Stimulated activated CD8-positive, alpha-beta memory T cell treated with anti-CD3 and anti-CD28 coated beads, Interleukin-7, amount 100 ng/mL, for 4 hours (primary cell): Measurements from ENCODE around the gene TRIP11.

Source experiments
- DNase-seq, 2 donors: peaks; one replicate each; pipeline ENCODE4 v3.0.0-alpha.2; 2020; ENCODE audit warnings: low read depth in 2 of 2

Gene TRIP11

DNA sequence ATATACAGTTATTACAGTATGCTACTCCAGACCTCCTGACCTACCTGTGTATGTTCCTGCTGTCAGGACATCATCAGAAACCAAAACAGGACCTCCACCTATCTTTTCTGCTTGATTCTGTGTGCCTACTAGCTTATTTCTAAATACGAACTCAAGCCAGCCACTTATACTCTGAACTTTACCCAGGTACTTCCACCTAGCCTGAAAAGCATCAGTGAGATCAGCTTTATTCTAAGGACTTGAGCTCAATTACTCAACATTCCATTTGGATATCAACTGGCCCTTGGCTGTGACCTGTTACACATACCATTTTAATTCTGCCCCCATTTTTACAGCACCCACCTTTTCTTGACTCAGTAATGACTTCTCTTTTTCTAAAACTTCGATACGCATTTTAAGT is 29.2 kb downstream of the TRIP11 start:
- no peak for DNase-seq

DNA sequence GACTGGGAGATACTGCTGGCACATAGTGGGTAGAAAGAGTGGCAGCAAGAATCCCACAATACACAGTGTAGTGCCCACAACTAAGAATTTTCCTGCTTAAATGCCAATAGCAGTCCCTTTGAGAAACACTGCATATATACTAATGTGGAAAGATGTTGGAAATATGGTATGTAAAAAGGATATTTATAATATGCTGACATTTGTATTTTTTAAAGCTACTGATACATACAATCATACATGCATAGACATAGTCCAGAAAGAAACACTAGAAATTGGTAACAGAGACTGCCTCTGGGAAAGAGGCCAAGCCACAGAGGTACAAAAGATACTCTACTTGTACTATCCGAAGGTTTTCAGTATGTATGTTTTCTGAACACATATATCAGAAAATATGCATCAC is 30.3 kb downstream of the TRIP11 start:
- DNase-seq: no peak

DNA sequence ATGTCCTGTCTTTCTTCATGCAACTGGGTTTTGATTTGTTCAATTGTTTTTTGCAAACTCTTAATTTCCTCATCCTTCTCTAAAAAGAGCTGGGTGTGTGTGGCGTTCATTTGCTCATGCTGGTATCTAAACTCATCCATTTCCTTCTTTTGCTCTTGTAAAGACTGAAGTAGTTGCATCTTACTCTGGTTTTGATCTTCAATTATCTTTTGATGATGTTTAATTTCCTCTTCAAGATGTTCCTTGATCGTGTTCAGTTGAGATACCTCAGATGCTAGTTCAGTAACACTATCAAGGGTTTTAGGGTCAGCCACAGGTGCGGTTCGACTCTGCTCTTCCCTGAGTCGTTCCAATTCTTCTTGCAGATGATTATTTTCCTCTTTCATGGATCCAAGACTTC is 34.8 kb downstream of the TRIP11 start:
- no peak for DNase-seq

DNA sequence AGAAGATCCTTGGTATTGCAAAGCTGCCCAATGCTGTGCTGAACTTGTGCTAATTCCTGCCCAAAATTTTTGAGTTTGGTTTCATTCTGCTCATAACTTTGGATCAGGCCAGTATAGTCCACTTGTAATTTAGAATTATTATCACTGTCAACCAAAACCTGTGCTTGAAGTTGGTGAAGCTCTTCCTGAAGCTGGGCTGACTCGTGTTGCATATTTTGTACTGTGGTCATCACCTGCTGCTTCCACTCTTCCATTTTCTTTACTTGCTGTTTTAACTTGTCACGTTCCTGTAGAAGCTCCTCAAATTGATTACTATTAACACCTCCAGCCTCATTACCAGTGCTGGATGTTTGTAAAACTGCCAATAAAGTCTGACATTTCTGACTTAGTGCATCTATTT is 35.8 kb downstream of the TRIP11 start:
- no peak for DNase-seq

DNA sequence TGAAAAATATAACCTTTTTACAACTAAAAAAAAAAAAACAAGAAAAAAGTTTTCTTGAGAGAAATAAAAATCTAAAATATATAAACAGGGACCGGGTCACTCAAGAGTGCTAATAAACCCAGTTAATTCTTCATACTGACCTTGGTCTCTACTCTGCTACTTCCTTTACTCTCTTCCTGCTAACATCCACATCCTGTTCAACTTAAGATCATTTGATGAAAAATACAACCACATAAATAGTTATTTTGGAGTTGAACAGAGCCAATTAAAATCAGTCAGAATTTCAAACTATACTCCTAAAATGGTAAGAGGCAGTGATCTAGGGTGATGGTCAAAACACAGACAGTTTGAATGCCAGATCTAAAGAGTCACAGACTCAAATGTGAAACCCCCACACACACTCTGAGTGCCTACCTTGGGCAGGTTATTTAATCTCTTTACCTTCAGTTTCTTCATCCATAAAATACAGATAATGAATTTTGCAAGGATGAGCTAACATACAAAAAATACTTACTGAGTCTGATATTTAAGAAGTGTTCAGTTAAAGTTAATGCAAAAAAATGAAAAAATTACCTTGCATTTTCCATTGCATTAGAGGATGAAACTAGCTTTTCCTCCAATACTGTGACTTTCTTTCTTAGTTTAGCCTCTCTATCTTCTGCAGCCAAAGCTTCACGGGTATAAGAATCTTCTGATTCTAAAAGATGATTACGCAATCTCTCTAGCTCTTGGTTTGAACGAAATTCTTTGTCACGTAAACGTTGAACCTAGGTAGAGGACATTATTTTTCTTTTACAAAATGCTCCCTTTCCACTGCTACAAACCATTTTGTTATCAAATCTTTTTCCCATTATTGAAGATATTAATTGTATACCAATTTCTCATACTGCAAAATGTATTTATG is 40.9 kb downstream of the TRIP11 start:
- DNase-seq: no peak

DNA sequence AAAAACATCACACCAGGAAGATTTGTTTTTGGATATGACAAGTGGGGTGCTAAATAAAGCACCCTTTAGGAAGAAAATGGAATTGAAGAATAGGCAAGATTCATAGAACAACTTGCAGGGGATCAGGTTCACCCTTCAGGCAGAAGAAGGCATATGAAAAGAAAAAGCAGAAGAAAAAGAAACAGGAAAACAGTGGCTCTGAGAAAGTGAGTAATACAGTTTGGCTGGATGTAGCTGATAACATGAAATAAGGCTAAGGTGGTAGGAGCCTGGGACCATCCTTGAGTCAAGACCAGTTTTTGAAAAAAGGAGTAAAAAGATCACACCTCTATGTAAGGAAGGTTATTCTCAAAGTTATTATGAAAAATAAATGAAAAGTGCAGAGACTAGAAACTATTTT is 42.4 kb downstream of the TRIP11 start:
- no peak for DNase-seq

DNA sequence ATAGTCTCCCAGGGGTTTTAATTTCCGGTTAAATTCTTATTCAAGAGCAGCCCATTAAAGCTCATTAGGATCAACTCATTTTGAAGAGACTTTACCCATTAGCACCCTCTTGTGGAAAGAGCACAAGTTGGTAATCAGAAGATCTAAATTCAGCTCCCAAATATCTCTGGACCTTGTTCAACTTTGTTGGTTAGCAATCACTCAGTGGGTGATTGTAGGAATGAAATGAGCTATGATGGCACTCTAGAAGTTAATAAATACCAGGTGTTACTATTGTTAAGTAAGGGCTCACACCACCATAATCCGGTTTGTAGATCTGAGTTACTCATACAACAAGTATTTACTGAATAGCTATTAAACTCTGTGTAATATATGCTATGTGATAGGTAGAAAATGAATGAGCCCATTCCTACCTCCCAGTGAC is 42.9 kb downstream of the TRIP11 start:
- no peak for DNase-seq

DNA sequence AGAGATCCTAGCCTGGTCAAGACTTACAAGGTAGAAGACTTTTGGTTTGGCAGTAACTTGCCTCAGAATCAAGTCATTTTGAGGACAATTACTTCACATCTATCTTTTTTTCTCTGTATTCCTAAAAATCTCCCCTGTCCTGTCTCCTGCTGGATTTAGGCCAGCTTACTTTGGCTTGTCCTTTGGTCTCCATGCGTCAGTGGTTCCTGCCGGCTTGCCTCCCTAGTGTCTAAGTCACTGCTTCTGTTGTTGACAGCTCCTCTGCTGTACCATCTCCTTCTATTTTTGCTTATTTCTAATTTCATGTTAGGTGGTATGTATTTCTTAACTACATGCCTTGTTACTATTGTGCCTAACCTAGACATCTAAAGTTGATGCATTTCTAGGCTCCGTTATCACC is 52.7 kb downstream of the TRIP11 start:
- DNase-seq: no peak

DNA sequence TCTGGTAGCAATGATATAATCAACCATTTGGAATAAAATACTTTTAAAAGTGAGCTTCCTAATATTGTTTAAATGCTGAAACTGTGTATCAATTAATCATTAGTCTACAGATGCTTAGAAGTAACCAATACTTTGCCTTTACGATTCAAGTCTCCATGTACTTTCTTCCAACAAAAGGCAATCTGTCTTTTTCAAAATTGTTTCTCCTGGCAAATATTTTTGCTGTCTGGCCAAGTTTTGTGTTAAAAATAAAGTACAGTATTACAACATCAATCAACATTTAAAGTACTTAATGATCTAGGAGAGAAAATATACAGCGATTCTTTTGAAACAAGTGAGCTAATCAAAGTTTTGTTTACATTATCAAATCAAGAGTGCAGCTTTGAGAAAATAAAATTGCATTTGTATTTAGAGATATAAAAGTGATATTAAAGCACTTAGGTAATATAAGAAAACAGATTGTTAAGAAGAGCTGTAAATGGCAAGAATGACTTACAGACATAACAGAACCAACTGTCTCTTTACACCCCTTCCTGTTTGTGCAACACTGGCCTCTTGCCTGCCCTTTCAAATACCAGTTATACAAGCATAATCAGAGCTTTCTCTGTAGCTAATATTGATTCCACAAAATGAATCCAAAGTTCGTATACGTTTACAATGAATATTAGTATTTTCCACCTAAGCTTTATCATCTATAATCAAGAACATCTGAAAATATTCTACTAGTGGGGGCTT is 54.2 kb downstream of the TRIP11 start:
- no peak for DNase-seq

DNA sequence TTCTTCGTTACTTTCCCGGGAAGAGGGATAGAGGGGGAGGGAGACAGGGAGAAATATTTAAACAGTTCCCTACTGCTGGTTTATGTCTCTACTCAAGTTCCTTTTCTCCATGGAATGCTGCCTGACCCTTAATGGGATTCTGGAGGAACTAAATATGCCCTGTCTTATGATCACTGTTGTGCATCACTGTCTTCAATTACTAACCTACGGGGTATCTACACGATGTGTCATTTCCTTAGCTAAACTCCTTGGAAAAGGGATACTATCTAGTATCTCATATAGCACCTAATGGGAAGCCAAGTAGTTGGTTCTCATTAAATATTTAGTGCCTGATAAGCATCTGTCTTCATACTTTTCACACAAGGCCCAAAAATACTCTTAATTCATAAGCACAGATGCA is 54.9 kb downstream of the TRIP11 start:
- DNase-seq: no peak

DNA sequence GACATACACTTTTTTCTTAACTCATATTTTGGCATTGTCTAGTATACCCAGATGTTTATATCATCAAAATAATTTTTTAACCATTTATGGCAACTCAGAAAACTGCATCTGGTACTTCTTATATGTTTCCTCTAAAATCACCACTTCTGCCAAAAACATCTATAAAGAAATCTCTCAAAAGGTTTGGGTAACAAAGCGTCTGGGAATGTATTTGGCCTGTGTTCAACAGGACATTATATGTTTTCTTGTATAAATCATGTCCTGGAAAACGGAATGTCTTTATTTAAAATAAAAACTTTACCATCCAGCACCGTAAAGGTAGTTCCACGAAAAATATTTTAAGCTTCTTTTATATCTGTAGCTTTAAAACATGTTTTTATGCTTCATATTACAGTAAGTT is 56.3 kb downstream of the TRIP11 start:
- DNase-seq: no peak

DNA sequence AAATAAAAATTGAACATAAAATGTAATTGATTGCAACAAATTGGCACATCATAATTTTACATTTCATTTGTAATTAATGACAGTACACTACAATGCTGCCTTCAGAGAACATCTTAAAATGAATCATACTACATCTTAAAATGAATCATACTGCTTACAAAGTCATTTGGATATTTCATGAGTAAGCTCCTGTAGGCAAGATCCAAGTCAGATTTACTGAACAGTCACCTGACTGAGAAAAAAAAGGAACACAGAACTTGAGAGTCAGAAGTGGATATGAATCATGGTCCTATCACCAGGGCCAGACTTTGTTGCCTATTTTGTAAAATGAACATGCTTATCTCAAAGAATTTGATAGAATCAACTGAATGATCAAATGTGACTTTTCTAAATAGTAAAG is 59.7 kb downstream of the TRIP11 start:
- DNase-seq: no peak

DNA sequence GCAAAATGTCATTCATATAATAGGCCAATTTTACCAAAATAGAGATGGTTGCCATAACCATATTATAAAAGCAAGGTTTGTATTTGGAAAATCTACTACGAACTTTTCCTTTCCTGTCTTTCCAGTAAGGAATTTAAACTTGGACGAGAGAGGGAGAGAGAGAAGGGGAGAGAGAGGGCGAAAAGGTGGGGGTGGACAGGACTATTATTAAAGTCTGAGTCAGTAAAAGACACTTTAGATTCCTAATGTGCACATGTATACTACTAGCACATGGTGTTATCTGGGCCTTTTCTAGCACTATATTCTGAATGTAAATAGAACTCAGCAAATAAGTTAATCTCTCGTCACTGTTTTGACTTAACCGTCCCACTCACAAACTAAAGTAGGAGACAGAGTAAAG is 62.0 kb downstream of the TRIP11 start:
- no peak for DNase-seq

DNA sequence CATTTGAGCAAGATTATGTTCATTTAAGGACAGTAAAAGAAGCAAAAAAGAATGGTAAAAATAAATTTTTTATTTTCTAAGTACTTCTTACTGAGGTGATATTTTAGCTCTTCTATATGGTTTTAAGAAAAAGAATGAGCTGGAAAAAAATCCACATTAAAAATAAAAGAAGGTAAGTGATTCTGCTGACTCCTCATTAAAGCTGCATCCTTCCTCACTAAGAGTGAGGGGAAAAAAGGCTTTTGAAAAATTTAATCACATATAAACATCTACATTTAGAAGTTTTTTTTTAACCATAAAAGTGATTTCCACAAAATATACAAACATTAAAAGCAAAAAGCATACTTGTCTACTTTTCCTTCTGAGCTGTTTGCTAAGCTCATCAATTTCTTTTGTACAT is 64.1 kb downstream of the TRIP11 start:
- DNase-seq: no peak

DNA sequence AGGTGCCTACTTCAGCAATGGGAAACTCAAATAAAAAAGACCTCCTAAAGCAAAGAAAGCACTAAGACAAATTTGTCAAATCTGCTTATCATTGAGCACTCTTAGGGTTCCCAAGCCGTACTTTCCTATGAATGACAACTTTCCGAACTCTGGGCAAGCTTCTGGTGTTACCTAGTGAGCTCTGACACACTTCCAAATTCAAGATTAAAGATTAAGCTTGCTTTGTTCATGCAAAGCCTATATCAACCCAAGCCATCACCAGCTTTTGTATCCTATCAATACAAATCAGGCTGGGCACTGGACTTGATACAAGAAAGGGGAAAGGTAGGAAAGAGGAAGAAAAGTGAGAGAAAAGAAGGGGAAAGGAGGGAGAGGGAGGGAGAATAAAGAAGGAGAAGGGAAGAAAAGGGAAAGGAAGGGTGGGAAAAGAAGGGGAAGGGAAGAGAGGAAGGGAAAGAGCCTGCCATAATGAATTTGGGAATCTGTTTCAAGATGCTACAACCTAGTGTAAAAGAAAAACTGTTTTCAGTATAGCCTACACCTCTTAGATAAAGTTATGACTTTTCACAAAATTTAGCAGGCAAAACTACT is 68.6 kb downstream of the TRIP11 start:
- no peak for DNase-seq

DNA sequence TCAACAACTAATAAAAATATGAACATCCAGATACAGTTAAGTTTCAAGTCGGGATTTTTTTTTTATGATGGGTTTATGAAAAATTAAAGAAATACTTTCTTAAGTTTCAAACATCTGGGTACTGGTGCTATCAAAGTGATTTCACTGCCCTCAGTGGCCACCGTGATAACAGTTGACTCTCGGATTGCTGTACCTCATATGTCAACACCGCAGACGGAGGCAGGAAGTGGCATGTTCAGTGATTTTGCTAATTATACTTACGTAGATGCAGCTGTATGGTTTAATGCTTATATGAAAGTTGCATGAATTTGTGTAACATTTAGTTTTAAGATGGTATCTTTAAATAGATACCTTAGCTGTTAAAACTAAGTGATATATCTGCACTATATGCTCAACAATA is 71.6 kb downstream of the TRIP11 start:
- peak; percentile 6 to 29 for DNase-seq

DNA sequence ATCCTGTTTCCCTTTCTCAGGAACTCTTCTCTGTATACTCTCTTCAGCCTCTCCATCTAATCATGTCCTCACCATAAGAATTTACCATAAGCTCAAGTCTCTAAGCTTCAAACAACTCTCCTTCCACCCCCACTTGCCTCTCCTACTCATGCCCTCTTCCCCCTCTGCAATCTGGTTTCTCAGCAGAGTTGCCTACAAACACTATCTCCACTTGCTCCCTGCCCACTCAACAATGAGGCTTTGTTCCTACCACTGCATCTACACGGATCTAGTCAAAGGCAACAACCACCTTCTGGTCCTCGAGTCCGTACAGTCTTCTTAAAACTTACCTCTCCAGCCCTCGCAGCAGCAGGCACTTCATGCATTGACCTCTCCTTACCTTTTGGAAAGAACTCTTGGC is 75.1 kb downstream of the TRIP11 start:
- DNase-seq: no peak

DNA sequence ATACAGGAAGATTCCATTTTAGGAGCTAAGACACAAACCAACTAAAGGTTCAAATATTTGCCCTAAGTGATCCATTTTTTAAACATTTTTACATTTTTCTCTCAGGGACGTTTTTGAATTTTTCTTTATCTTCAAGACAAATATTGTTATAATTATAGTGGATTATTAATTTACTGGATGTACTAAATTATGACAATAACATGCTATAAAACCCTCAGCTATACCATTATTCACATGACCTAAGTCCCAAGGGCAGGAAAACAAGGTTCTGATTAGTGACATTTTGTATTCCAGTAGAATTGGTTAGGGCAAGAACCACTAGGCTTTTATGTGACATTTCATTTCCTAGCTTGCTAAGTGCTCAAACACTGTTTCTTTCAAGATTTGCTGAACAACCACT is 75.8 kb downstream of the TRIP11 start:
- no peak for DNase-seq

DNA sequence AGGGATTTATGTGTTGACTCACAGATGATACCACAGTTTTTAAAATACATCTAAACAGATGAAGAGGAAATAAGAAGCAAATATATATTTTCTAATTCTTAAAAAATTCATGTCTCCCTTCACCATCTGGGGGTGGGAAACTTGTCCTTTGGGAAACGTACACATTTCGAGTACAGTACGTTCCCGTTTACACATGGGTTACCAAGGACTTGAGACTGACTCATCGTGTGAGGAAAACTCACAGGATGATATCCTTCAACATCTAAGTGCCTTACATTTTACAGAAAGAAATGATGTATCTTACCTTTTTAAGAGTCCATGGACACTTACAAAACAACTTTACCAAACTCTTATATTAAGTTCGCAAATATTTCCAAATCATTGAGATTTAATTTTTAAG is 76.4 kb downstream of the TRIP11 start:
- DNase-seq: no peak

DNA sequence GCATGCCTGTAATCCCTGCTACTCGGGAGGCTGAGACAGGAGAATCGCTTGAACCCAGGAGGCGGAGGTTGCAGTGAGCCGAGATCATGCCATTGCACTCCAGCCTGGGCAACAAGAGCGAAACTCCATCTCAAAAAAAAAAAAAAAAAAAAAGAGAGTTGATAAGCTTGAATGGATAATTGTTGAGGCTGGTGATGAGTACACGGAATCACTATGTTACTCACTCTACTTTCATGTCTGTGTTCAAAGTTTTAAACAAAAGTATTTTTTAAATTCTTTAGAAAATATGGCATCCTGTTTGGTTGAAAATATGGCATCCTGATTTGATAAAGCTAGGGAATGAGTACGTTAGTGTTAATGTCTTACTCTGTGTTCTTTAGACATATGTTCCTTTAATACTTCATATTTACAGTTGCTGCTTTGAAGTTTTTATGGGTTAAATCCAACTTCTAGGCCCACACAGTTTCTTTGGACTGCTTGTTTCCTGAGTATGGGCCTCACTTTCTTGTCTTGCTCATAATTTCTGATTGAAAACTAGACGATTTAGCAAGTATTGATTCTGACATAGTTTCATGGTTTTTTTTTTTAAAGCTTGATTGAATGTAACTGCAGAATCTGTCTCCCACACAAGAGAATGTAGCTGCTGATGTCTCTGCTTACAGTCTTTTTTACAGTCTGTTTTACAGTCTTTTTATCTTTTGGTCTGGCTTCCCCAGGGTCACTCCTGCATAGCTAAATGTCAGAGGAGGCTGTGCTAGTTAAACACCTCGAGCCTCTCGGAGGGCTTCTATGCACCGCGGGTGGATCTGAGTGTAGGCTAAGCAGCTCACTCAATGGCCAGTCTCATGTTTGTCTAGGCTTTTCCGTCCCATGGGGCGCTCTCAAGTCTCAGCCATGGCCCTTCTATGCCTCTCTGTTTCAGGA is 78.3 kb downstream of the TRIP11 start:
- no peak for DNase-seq

DNA sequence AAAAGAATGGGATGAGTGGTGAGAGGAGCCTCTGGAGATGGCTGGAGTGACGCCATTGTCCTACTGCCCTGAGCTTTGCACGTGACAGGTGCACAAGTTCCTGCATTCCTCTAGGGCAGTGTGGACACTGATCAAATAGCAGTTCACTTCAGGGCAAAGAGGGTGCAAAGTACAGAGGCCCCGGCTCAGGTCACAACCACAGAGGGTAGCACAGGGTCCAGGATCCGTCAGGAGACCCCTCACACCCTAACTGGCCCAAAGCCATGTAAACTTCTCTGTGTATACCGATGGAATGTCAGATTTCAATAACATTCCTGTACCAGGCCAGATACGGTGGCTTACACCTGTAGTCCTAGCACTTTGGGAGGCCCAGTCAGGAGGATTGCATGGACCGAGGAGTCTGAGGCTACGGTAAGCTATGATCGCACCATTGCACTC is 82.0 kb downstream of the TRIP11 start:
- DNase-seq: no peak

DNA sequence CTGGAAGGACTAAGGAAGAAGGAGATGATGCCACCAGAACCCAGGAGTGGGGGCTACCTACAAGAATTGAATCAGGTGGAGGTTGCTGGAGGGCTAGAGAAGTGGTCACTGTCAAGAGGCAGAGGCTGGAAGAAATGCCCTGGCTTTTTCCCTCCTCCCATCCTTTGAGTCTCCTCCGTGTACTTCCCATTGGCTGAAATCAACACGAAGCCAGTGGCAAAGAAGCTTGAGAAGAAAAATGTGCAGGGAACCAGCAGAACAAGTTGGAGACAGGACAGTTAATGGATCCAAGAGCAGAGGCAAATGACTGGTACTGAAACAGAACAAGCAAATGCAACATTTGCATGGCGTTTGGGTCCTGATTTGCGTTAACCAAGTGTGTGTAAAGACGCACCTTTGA is 83.2 kb downstream of the TRIP11 start:
- no peak for DNase-seq
